Thyroid gland (tissue), 4 donors: ENCODE data around the gene ARRDC2. TPM values are rescaled to one million over a fixed set of nuclear protein-coding genes. Genes with fewer than 3 reads are reported as not detected.

Experiments used
- DNase-seq, 2 donors: peaks; one replicate each; pipeline ENCODE4 v3.0.0-alpha.2; 2019
- H3K27ac ChIP-seq, 3 donors: fragments of 200-600 bp; sonication (generic); 1 replicate in 2 of 3; 2 replicates in 1 of 3; pipeline ENCODE4 v1.5.1; 2016 to 2019; ENCODE audit warnings: mild to moderate bottlenecking in 1 of 3, moderate library complexity in 1 of 3
- H3K27me3 ChIP-seq: fragments of 200-600 bp; sonication (generic); one replicate; pipeline ENCODE4 v1.5.1; 2019
- H3K36me3 ChIP-seq, 2 donors: fragments of 200-600 bp; sonication (generic); one replicate each; pipeline ENCODE4 v1.5.1; 2016 to 2019
- H3K4me1 ChIP-seq, 2 donors: fragments of 200-600 bp; sonication (generic); one replicate each; pipeline ENCODE4 v1.5.1; 2017 to 2019
- H3K4me3 ChIP-seq, 3 donors: fragments of 200-600 bp; sonication (generic); replicated peaks in 1 of 3; 1 replicate in 2 of 3; 2 replicates in 1 of 3; pipeline ENCODE4 v1.5.1; 2016; ENCODE audit warnings: mild to moderate bottlenecking in 1 of 3
- H3K9me3 ChIP-seq: fragments of 200-600 bp; sonication (generic); one replicate; pipeline ENCODE4 v1.5.1; 2017
- CTCF ChIP-seq, 6 experiments: fragments of 200-600 bp in 3 of 6; fragments of 450-650 bp in 3 of 6; sonication (generic) in 3 of 6; IDR thresholded peaks; one replicate each; pipeline ENCODE4 v1.5.1; 2016 to 2019; ENCODE audit warnings: antibody characterized with exemption in 6 of 6, mild to moderate bottlenecking in 2 of 6, inconsistent platforms in 1 of 6, moderate library complexity in 1 of 6
- POLR2A ChIP-seq, 2 donors: fragments of 450-650 bp; IDR thresholded peaks; one replicate each; pipeline ENCODE4 v1.6.1; 2017; ENCODE audit warnings: antibody characterized with exemption in 2 of 2, mild to moderate bottlenecking in 2 of 2, moderate library complexity in 1 of 2
- WGBS, 2 donors: methylation state at CpG; one replicate each; pipeline ENCODE4 v1.1.5; 2017; 5-methylcytosine and 5-hydroxymethylcytosine counted together
- intact Hi-C: fragments of 100-400 bp; cut with DNase I; formaldehyde crosslinking; loops from one replicate; pipeline ENCODE4 v1.15.1; 2023
- total RNA-seq, 4 donors: library from RNA; depleted of rRNA; stranded (reverse); fragments of >200 nt; gene quantifications; one replicate each; pipeline ENCODE4 v1.2.3, GENCODE V29; 2016

ARRDC2 gene
- total RNA-seq, 4 donors from 2014 or later = 51.1 to 120 (median 82.8) TPM

- WGBS, 2 donors = 91 to 92% methylated on average over 10 of the region's 11 CpGs
Observed at GRCh38 chr19:18008814-18009213, 844 bp downstream of the ARRDC2 start.

GRCh38 chr19:18009412-18010066 is 1.6 kb downstream of the ARRDC2 start:
- DNase-seq = no peak
- WGBS, 2 donors = 92 to 95% methylated on average over 14 of the region's 37 CpGs
- peaks cover 0 to 20% of the 10 kb centered on the region in 2 donors for H3K4me1 ChIP-seq
- no peak for TF ChIP-seq CTCF (IDR thresholded peaks at IDR 0.05)
- no peak for TF ChIP-seq POLR2A (IDR thresholded peaks at IDR 0.05)
- H3K27me3 ChIP-seq = no peaks in the 10 kb centered on the region
- intact Hi-C loops = loop anchor here (10.0 kb wide), 1 partner anchor 145 kb away; the partner anchor contains the start of gene PIK3R2
- peaks cover 44 to 51% of the 10 kb centered on the region in 2 donors for H3K36me3 ChIP-seq
- peak overlapping the region in 2 of 3 donors; percentile 91 to 92 for H3K27ac ChIP-seq
- H3K4me3 ChIP-seq = peak overlapping the region in 2 of 3 donors; percentile 24 to 58
- no peaks in the 10 kb centered on the region for H3K9me3 ChIP-seq

More at GRCh38 chr19:18008814-18009213, 844 bp downstream of the ARRDC2 start:
- TF ChIP-seq CTCF (IDR thresholded peaks at IDR 0.05) (no peak), POLR2A (IDR thresholded peaks at IDR 0.05) (no peak)
- Histone ChIP-seq H3K4me1 (peaks cover 0 to 20% of the 10 kb centered on the region in 2 donors), H3K9me3 (no peaks in the 10 kb centered on the region), H3K27ac (peak overlapping the region; percentile 75 to 92 (median 91)), H3K36me3 (peaks cover 43 to 46% of the 10 kb centered on the region in 2 donors), H3K4me3 (peak overlapping the region in 2 of 3 donors; percentile 24 to 58), H3K27me3 (no peaks in the 10 kb centered on the region)
- DNase-seq = no peak
- intact Hi-C loops = loop anchor here (10.0 kb wide), 1 partner anchor 146 kb away; the partner anchor contains the start of gene PIK3R2

- peak overlapping the region in 2 of 3 donors; percentile 9 to 91 for H3K27ac ChIP-seq
- no peaks in the 10 kb centered on the region for H3K27me3 ChIP-seq
- peaks cover 0 to 25% of the 10 kb centered on the region in 2 donors for H3K4me1 ChIP-seq
- H3K4me3 ChIP-seq = peak overlapping the region in 1 of 3 donors; percentile 58
- H3K36me3 ChIP-seq = peaks cover 47 to 57% of the 10 kb centered on the region in 2 donors
- H3K9me3 ChIP-seq = no peaks in the 10 kb centered on the region
- TF ChIP-seq CTCF (IDR thresholded peaks at IDR 0.05) = no peak
- TF ChIP-seq POLR2A (IDR thresholded peaks at IDR 0.05) = no peak
- intact Hi-C loops = no loop called here
- 94 to 95% methylated on average over 3 to 9 of the region's 11 CpGs for WGBS, 2 donors
- no peak for DNase-seq
Observed at GRCh38 chr19:18010149-18010548, 2.2 kb downstream of the ARRDC2 start.

- no peak for DNase-seq
- H3K4me3 ChIP-seq = peak overlapping the region in 1 of 3 donors; percentile 0
- intact Hi-C loops = no loop called here
- 78 to 83% methylated on average over 16 of the region's 17 CpGs for WGBS, 2 donors
- H3K27me3 ChIP-seq = no peaks in the 10 kb centered on the region
- peak overlapping the region in 2 of 3 donors; percentile 61 to 91 for H3K27ac ChIP-seq
- H3K4me1 ChIP-seq = peaks cover 10 to 30% of the 10 kb centered on the region in 2 donors
- H3K36me3 ChIP-seq = peaks cover 47 to 58% of the 10 kb centered on the region in 2 donors
- H3K9me3 ChIP-seq = no peaks in the 10 kb centered on the region
- TF ChIP-seq CTCF (IDR thresholded peaks at IDR 0.05) (no peak), POLR2A (IDR thresholded peaks at IDR 0.05) (no peak)
Observed at GRCh38 chr19:18013210-18014111, 5.5 kb downstream of the ARRDC2 start.
